SW480 (cell line): ENCODE data around the gene GTSE1.

Experiments used
- DNase-seq: peaks from one replicate; pipeline ENCODE4 v3.0.0-alpha.2; 2016; ENCODE audit warnings: low spot score

Gene GTSE1

DNA sequence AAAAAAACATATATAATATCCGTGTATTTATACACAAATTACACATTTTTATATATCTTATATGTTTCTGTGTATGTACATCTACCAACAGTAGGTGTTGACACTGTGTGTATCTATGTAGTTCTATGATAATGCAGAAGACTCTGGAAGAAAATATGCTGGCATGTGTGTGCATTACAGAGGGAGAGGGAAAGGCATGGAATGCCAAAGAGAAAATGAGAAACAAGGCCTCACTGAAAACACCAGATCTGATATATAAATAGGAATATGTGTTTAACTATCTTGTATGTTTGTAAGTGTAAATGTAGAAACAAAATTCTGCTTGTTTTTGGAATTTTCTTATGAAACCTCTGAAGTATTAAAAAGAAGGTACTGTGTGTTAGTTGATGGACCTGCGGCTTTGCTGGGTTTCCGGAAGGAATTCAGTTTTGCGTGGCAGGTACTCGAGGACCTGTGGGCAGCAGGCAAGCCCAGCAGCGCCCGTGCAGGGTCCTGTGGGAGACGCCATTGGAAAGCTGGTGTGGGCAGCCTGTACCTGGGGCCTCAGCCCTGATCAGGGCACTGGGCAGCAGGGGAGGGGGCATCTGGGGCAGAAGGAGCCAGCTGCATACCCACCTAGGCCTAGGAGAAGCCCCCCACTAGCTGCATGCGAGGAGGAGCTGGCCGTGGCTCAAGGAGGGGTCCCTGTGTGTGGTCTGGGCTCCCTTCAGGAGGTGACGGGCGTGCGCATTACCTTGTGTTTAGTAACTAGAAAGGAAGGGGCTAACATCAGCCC, 31.2 kb downstream of the GTSE1 start:
- DNase-seq = no peak

DNA sequence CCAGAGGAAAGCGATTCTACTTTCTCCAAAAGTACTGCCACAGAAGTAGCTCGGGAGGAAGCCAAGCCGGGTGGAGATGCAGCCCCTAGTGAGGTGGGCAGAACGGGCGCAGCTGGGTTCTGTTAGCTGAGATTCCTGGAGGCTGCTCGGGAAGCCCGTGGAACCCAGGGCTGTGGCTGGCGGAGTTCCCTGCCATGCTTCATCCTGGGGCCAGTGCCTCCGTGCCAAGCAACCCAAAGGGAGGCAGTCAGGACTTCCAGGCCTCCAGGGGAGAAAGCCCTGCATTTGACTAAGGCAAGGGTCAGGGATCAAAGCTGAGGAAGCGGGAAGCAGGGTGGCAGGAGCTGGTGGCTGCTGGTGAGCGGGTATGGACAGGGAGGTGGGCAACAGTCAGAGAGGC, 32.1 kb downstream of the GTSE1 start:
- DNase-seq = no peak

DNA sequence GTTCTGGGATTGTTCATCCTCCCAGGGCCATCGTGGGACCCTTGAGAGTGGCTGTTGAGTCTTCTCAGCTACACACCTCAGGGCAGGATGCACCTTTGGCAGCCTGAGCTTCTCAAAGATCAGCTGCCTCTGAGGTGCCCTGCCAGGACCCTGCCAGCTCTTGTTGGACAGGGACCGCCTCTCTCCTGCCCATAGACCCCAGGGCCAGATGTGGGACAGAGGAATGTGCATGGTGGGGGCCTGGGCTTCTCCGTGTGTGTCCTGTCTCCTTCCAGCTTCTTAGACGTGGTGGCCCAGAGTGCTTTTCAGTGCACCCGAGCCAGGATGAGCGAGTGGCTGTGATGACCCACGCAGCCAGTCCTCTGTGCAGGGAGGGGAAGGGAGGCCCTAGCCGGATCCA, 32.9 kb downstream of the GTSE1 start:
- no peak for DNase-seq

DNA sequence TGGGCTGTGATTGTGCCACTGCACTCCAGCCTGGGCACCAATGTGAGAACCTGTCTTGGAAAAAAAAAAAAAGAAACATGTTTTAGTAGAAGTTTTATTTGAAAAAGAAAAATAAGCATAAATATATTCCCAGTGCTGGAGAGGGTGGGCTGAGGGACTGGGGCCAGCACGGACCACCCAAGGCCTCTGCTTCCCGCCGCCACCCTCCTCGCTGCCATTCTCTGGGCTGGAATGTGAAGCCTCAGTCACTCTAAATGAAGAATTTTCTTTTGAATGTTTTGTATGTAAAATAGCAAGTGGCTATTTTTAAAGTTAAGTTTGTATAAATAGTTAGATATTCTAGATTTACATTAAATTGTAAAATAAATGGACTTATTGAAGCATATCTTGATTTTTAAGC, 33.8 kb downstream of the GTSE1 start:
- no peak for DNase-seq

DNA sequence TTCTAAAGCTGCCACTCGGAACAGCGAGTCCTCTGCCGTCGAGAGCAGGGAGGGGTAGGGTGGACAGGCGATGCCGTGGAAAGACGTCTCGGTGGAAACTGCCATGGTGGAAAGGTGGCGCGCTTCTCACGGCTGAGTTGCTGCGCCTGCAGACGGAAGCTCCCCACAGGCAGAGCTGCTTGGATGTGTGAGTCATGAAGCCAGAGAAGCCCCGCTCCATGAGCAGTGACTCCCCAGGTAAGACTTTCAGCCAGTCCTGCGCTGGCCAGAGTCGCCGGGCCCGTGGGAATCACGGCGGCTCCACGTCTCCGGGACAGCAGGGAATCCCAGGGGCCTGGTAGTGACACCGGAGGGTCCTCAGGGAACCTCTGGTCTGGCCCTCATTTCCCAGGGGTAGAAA, 34.8 kb downstream of the GTSE1 start:
- no peak for DNase-seq

DNA sequence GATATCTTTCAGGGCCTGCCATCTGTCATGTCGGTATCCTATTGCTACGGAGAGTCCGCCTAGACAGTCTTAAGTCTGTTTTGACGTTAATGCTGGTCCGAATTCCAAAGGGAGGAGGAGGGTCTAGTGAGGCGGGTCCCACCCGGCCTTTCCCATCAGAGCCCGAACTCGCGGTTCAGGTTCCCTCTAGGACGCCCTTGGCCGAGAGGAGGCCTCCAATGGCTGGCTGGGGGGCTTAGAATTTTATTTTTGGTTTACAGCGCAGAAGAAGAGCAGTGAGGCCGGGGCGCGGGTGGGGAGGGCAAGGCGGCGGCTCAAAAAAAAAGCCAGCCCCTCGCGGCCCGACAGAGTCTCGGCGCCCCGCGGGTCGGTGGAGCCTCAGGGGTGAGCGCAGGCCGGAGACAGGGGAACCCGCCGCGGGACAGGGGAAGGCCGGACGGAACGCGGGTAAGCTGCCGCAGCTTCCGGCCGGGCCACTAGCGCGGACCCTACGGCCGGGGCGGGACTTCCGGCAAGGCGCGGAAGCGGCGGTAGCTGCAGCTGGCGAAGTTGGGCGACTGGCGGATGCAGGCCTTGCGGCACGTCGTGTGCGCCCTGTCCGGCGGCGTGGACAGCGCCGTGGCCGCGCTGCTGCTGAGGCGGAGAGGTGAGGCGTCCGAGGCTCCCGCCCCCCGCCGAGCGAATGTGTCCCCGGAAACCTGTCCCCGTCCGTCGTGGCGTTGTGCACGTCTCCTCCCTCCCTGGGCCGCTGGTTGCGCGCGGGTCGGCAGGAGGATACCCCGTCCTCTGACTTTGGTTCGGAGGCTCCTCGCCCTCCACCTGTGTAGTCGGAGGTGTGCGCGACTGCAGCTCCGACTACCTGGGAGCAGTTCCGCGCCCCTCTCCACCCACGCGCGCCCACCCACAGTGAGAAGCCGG, 38.8 kb downstream of the GTSE1 start, which contains the start of gene TRMU:
Gene TRMU (plus strand): TSS at position 514 of the 918 bp plus-strand sequence. CDS start 51 bp downstream, at position 565.
- peak; percentile 80 for DNase-seq

DNA sequence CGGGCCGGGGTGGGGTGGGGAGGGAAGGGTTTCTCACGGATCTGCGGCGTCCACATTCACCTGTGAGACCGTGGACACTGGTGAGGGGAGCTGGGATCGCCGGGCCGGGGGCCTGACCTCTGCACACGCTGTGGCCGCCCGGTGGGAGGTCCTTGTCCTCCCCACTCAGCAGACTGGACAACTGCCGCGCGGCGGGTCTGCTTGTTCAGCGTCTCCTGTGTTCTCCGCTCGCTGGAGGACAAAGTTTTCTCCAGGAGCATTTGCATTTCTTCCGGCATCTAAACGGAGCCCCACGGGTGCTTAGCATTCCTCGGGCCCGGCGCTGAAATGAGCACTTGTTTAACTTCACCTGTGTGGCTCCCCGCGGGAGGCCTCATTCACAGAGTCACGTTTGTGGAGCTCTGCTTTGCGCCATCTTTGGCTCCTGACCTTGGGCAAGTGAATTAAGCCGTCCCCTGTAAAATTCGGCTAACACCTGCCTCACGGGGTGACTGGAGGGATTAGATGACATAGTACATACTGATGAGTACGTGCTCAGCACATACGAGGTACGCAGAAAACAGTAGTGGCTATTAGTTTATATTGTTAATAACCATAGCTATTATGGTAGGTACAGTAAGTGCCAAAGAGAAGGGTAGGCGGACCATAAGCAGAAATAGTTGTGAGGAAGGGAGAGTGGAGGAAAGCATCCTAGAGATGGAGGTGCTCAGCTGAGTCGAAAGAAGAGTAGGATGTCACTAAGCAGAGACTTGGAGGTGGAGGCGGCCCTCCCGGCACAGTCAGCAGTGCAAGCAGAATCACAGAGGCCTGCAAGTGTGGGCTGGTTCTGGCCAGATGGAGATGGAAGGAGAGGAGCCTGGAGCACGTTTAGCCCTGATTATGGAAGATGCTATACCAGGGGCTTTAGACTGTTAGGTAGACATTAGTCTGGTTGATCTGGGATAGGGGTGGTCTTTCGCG, 39.7 kb downstream of the GTSE1 start:
- no peak for DNase-seq

DNA sequence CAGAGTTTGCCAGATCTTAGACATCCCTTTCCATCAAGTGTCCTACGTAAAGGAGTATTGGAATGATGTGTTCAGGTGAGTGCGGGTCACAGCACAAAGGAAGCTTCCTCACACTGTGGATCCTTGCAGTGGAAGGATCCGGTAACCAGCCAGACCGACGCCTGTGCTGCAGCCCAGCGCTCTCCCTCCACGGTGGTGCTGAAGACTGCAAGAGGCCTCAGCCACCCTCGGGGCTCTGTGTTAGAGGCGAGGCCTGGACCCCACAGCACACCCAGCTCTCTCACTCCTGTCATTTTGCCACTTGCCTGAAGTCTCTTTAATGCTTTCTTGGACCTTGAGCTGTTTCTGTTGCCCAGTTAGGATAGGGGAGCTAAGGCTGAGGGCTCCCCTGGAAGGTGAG, 41.2 kb downstream of the GTSE1 start:
- DNase-seq = no peak

DNA sequence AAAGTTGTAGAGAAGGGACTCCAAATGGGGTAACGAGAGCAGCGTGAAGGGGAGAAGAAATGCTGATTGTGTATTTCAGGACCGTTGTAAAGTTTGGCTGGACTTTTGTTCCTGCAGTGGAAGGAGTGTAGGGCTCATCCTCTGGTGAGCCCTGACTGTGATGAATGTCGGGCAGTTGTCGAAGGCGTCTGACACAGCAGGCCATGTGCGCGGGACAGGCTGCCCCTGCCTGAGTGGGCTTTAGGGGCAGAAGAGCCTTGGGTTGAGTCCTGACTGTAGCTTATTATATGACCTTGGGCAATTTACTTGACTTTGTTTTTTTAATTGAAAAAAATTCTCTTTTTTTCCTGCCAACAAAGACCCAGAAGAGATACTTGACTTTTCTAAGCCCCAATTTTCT, 42.0 kb downstream of the GTSE1 start:
- no peak for DNase-seq

DNA sequence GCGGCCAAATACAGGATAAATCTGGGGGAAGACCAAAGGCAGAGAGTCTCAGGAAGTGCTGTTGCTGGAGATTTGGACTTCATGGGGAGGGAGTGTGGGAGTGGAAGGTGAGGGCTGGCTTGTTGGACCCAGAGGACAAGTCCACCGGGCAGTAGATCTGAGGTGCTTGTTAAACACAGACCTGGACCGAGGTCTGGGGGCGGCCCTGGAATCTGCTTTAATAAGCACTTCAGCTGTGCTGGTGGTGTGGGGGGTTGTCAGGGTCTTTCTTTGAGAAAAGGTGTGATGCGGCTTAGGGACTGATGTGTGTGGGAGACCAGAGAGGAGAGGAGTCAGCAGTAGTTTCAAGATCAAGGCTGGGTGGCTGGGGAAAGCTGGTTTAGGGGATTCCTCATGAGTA, 43.3 kb downstream of the GTSE1 start:
- no peak for DNase-seq

DNA sequence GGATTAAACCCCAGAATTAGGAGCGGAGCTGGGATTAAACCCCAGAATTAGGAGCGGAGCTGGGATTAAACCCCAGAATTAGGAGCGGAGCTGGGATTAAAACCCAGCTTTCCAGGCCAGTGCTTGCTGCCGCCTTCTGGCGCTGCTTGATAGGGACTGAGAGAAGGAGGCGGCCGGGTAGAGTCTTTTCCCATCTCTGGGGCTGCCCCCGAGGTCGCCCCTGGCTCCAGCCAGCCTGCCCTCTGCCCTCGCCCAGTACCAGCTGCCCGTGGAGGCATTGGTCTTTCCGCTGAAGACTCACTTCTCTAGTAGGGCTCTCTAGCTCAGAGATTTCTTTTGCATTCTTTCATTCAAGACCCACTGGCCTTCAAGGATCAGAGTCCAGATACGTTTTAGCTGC, 44.0 kb downstream of the GTSE1 start:
- no peak for DNase-seq

DNA sequence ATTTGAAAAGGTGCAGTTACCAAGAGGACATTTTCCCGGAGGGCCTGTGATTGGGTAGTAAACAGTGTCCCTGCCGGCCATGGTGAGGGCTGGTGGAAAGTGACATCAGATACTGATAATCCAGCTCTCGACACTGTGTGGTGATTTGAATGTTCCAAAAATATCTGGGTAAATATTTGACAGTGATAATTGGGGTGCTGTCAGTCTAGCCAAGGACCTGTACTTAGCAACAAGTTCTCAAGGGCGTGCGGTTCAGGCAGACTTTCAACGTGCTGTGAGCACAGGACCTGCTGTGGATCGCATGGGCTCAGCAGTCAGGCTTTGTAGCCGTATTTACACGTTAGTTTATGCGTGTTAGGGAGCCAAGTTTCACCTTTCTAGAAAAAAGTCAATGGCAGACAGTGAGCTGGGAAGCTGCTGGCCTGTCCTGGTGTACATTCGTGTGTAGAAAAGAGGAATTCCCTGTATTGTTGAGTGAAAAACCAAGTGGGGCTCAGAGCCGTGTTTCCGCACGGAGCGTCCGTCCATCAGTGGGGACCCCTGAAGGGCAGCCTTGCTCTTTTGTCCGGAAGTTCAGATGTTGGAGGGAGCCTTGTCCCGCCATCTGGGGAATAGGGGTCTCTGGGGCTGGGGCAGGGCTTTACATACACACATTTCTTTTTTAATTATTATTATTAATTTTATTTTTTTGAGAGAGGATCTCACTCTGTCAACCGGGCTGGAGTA, 50.2 kb downstream of the GTSE1 start:
- no peak for DNase-seq

DNA sequence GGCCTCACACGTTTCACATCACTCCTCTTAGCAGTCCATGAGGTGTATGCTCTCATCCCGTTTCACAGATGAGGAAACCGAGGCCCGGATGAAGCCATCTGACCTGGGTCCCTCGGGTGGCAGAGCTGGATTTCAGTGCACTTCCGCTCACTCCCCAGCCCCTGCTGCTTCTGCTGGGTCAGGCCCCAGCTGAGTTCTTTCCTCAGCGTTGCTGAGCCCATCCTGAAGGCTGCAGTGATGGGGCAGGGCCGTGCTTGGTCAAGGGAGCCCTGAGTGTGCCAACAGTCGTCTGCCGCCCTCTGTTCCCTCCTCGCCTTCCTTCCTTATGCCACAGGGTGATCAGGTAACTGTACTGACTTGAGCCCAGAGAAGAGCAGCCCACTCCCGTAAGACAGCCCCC, 51.0 kb downstream of the GTSE1 start:
- DNase-seq = no peak

DNA sequence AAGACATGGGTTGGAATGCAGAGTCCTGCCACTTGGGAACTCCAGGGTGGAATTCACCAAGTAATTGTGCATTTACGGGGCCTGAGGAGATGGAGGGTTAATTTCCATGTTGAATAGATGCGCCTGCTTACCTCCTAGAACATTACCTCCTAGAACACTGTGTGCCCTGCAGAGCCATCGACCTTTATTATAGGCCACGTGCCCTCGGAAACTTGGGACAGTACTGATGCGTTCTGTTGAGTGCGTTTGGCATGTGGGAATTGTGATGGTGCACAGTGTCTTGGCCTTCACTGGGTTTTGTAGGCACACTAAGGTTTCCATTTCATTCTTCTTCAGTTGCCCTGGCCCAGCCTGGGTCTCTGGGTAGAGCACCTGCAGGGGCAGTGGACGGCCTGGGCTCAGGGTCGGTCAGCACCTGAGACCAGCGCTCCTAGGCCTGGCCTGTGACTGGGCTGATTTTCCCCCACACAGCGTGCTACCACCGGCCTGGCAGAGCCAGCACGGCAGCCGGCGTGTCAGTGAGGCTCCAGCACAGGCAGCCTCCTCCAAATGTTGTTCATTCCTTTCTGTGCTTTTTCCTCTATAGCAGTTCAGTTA, 51.5 kb downstream of the GTSE1 start:
- no peak for DNase-seq

DNA sequence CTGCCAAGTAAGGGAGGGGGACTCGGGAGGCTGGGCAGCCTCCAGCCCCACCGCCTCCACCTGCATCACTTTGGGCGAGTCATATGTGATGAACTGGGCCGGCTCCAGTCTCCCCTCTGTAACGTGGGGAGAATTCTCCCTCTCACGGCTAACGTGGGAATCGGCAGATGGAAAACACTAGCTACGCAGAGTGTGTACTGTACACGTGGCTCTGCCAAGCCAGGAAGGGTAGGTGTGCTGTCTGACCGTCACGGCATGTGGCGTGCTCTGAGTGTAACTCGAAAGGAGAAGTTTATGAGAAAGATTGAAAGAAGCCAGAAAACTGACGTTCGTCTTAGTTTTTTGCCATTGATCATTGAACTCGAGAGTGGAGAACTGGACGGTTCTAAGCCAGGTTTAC, 52.6 kb downstream of the GTSE1 start:
- no peak for DNase-seq

DNA sequence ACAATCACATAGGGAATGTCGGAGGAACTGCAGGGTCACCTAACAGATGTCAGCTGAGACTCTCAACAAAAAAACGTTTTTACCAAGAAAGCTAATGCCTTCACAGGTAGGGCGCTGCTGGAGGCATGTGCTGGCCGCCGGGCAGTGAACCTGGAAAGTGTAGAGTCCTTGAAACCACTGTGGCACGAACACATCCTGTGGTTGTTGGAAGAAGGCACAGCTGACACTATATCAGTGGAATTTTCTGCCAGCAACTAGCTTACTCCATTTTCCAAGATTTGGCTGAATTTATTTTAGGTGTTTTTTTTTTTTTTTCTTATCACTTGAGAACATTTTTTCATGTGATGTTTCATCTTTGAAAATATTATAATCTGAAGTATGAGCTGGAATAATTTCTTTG, 53.0 kb downstream of the GTSE1 start:
- DNase-seq = no peak

DNA sequence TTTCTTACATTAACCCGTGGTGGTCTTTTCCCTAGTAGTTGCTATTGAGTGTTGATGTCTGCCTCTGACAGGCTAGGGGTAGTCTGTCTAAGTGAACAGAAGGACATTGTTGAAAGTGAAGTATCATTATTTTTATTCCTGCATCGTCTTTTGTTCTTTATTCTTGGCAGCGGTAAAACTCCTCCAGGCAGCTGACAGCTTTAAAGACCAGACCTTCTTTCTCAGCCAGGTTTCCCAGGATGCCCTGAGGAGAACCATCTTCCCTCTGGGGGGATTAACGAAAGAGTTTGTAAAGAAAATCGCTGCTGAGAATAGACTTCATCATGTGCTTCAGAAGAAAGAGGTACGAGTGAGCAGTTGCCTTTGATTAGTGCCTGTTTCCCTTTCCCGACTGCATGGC, 53.5 kb downstream of the GTSE1 start:
- no peak for DNase-seq

DNA sequence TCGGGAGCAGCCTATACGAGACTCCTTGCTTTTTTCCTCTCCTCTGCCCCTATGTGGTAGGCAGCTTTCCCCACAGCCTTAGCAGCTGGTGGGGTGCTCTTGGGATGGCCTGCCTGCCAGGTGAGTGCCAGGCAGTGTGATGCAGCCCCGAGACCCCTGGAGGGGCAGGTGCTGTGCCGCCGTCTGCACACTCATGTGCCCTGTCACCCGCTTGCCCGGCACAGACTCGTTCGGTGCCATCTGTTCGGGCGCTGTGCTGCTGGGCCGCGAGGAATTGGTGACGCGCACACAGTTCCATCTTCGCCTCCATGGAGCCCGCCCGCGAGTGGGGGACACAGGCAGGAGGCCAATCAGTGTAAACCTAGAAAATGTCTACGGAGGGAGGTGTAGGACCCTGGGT, 54.0 kb downstream of the GTSE1 start:
- no peak for DNase-seq

DNA sequence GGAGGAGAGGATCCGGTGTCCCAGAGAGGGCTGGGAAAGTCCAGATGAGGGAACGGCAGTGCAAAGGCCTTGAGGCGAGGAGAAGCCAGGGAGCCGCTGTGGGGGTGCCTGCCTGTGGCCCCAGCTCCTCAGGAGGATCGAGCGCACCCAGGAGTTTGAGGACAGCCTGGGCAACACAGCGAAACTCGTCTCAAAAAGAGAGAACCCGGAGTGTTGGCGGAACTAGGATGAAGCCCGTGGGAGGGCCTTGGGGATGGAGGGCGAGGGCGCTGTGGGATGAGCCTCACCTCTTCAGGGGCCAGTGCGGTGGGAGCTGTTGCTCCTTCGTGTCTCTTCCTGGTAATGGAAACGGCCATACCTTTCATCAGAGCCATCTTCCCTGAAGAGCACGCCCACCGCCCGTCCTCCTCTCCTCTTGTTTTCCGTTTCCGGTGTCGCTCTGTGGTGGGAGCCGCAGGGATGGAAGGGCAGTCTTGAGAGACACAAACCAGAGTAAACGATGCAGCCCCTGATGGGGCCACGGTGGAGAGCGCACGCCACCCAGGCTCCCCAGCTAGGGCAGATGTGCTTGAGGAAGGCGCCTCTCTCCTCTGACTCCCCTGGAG, 54.6 kb downstream of the GTSE1 start:
- no peak for DNase-seq

DNA sequence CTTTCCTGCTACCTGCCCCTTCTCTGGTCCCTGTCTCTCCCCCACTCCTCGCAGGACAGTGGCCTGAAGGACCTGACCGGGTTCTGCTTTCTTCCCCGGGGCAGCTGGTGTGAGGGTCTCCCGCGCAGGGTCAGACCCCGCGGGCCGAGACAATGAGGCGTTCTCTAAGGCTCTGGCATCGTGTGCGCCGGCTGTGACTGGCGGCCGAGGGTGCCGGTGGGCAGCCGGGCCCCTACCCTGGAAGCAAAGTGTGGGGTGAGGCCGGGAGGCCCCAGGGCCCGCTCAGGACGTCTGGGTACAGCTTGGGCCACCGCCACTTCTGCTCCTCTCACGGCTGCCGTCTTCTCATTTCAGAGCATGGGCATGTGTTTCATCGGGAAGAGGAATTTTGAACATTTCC, 55.1 kb downstream of the GTSE1 start:
- no peak for DNase-seq

DNA sequence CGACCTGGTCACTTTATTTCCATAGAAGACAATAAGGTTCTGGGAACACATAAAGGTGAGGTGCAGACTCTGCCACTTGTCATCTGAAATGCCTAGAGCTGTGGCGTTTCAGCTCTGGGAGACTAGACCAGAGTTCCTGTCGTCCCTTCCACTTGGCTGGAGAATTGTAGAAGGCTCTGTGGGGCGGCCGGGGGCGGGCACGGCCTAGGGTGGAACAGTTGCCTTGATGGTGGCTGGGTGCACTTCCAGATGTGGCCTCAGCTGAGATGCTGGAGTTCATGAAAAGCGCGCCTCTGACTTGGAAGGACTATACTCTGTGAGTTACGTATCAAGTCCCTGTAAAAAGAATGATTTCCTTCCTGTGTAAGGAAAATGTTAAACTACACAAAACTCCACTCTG, 55.6 kb downstream of the GTSE1 start:
- no peak for DNase-seq
